AG09309 (cell line): Measurements from ENCODE around the gene CD79B.
"Not testable (repeated sequence)": the region's sequence is repeated elsewhere in the genome, so short reads cannot be mapped to it uniquely, and the experiment has no call there.

Experiments
- DNase-seq: peaks from one replicate; pipeline ENCODE4 v3.0.0-alpha.2; 2010; ENCODE audit warnings: low read depth
- H3K4me3 ChIP-seq: 2 replicates; pipeline ENCODE4 v1.5.1; 2011; ENCODE audit warnings: mild to moderate bottlenecking, low read depth, low read length, moderate library complexity; ENCODE audit not compliant: control insufficient read depth
- CTCF ChIP-seq: IDR thresholded peaks from 2 replicates; pipeline ENCODE4 v1.5.1; 2011; ENCODE audit warnings: mild to moderate bottlenecking, low read depth, low read length, inconsistent platforms; ENCODE audit not compliant: insufficient read depth, control insufficient read depth; ENCODE audit errors: missing control alignments

Gene CD79B

GRCh38 chr17:63881935-63882601 lies 50.1 kb downstream of the CD79B start, which contains the start of gene GH2:
Gene GH2, minus strand, starts transcription at chr17:63881944. Its CDS starts 143 bp downstream, at chr17:63881801.
- no peak for DNase-seq
- TF ChIP-seq CTCF = peak; percentile 67
- H3K4me3 ChIP-seq = no peak within 1 kb of the TSS

GRCh38 chr17:63881337-63881736 lies 50.8 kb downstream of the CD79B start:
- not testable (repeated sequence) for DNase-seq, H3K4me3 ChIP-seq

GRCh38 chr17:63880706-63881105 lies 51.4 kb downstream of the CD79B start:
- no peak for TF ChIP-seq CTCF
- no peak overlapping the region for H3K4me3 ChIP-seq
- DNase-seq = no peak
